Coronary artery (tissue), 2 donors: ENCODE results near the gene C6orf141.

Source experiments
- DNase-seq: peaks from one replicate; pipeline ENCODE4 v3.0.0-alpha.2; 2017; ENCODE audit warnings: low spot score
- H3K27ac ChIP-seq, 2 donors: fragments of 200-600 bp; sonication (generic); one replicate each; pipeline ENCODE4 v1.5.1; 2016 to 2019
- H3K4me3 ChIP-seq: fragments of 200-600 bp; sonication (generic); 2 replicates; pipeline ENCODE4 v1.5.1; 2016; ENCODE audit warnings: mild to moderate bottlenecking, moderate library complexity
- CTCF ChIP-seq: fragments of 200-600 bp; sonication (generic); IDR thresholded peaks from one replicate; pipeline ENCODE4 v1.5.1; 2019; ENCODE audit warnings: antibody characterized with exemption

C6orf141 gene

GRCh38 chr6:49555951-49556350 lies 5.5 kb downstream of the C6orf141 start:
- Histone ChIP-seq H3K4me3 (no peak overlapping the region), H3K27ac (no peak overlapping the region)
- TF ChIP-seq CTCF: no peak
- DNase-seq: no peak

- no peak overlapping the region for H3K4me3 ChIP-seq
- DNase-seq: no peak
- TF ChIP-seq CTCF: no peak
- H3K27ac ChIP-seq: no peak overlapping the region
Measured at GRCh38 chr6:49556429-49556837, 6.0 kb downstream of the C6orf141 start.

- no peak for DNase-seq
- Histone ChIP-seq H3K4me3 (no peak overlapping the region), H3K27ac (no peak overlapping the region)
- TF ChIP-seq CTCF: no peak
Measured at GRCh38 chr6:49557177-49557576, 6.7 kb downstream of the C6orf141 start.

- DNase-seq: no peak
- no peak overlapping the region for H3K27ac ChIP-seq
Measured at GRCh38 chr6:49558238-49558637, 7.8 kb downstream of the C6orf141 start.

GRCh38 chr6:49563006-49563886 lies 12.8 kb downstream of the C6orf141 start:
- no peak for TF ChIP-seq CTCF
- DNase-seq: no peak
- H3K4me3 ChIP-seq: no peak overlapping the region
- H3K27ac ChIP-seq: no peak overlapping the region

More at GRCh38 chr6:49558238-49558637, 7.8 kb downstream of the C6orf141 start:
- TF ChIP-seq CTCF: no peak
- H3K4me3 ChIP-seq: no peak overlapping the region

GRCh38 chr6:49564552-49564951 lies 14.1 kb downstream of the C6orf141 start:
- no peak for DNase-seq
- H3K27ac ChIP-seq: no peak overlapping the region
- no peak overlapping the region for H3K4me3 ChIP-seq
- TF ChIP-seq CTCF: no peak

- no peak for DNase-seq
- no peak overlapping the region for H3K27ac ChIP-seq
- H3K4me3 ChIP-seq: no peak overlapping the region
- no peak for TF ChIP-seq CTCF
Measured at GRCh38 chr6:49565261-49565660, 14.8 kb downstream of the C6orf141 start.
